Ishikawa (cell line): Measurements from ENCODE around the gene FAM171A1.

Experiments used
- CEBPB ChIP-seq: IDR thresholded peaks from 2 replicates; pipeline ENCODE4 v1.6.1; 2012
- CREB1 ChIP-seq: IDR thresholded peaks from 2 replicates; pipeline ENCODE4 v1.6.1; 2012; ENCODE audit warnings: low read depth
- EGR1 ChIP-seq: IDR thresholded peaks from 2 replicates; pipeline ENCODE4 v1.6.1; 2012
- EP300 ChIP-seq: IDR thresholded peaks from 2 replicates; pipeline ENCODE4 v1.6.1; 2012; ENCODE audit warnings: borderline replicate concordance
- FOXM1 ChIP-seq: IDR thresholded peaks from 2 replicates; pipeline ENCODE4 v1.6.1; 2012; ENCODE audit warnings: low read depth, borderline replicate concordance
- MAX ChIP-seq: IDR thresholded peaks from 2 replicates; pipeline ENCODE4 v1.6.1; 2012
- NFIC ChIP-seq: IDR thresholded peaks from 2 replicates; pipeline ENCODE4 v1.6.1; 2012
- RAD21 ChIP-seq: IDR thresholded peaks from 2 replicates; pipeline ENCODE4 v1.6.1; 2012; ENCODE audit warnings: low read depth
- REST ChIP-seq: IDR thresholded peaks from 2 replicates; pipeline ENCODE4 v1.6.1; 2012; ENCODE audit warnings: low read depth, mild to moderate bottlenecking
- TAF1 ChIP-seq: IDR thresholded peaks from 2 replicates; pipeline ENCODE4 v1.6.1; 2012; ENCODE audit warnings: low read depth, mild to moderate bottlenecking
- TCF12 ChIP-seq: IDR thresholded peaks from 2 replicates; pipeline ENCODE4 v1.6.1; 2012; ENCODE audit warnings: low read depth
- TEAD4 ChIP-seq: IDR thresholded peaks from 2 replicates; pipeline ENCODE4 v1.6.1; 2012
- USF1 ChIP-seq: IDR thresholded peaks from 2 replicates; pipeline ENCODE4 v1.6.1; 2012
- YY1 ChIP-seq: IDR thresholded peaks from 2 replicates; pipeline ENCODE4 v1.6.1; 2012; ENCODE audit warnings: low read depth
- ZBTB7A ChIP-seq: IDR thresholded peaks from 2 replicates; pipeline ENCODE4 v1.6.1; 2012; ENCODE audit warnings: low read depth

The FAM171A1 gene

GRCh38 chr10:15365692-15366091, 5.4 kb downstream of the FAM171A1 start:
- TF ChIP-seq CEBPB = no peak
- no peak for TF ChIP-seq NFIC
- TF ChIP-seq ZBTB7A = no peak
- TF ChIP-seq TCF12 = no peak
- TF ChIP-seq MAX = no peak

GRCh38 chr10:15364001-15364400, 7.1 kb downstream of the FAM171A1 start:
- TF ChIP-seq CEBPB = no peak

GRCh38 chr10:15363031-15363430, 8.1 kb downstream of the FAM171A1 start:
- TF ChIP-seq NFIC (no peak), EGR1 (no peak), MAX (no peak), CREB1 (no peak), TAF1 (no peak), EP300 (no peak), RAD21 (no peak), TCF12 (no peak), YY1 (no peak), ZBTB7A (no peak), USF1 (no peak), FOXM1 (no peak)

- no peak for TF ChIP-seq EGR1
- TF ChIP-seq TAF1 = no peak
Observed at GRCh38 chr10:15361131-15361530, 10.0 kb downstream of the FAM171A1 start.

GRCh38 chr10:15360566-15360965, 10.5 kb downstream of the FAM171A1 start:
- TF ChIP-seq TCF12 (no peak), EP300 (no peak), USF1 (no peak), RAD21 (no peak), TAF1 (no peak), REST (no peak), NFIC (no peak), FOXM1 (no peak), MAX (no peak), YY1 (no peak), ZBTB7A (no peak), TEAD4 (no peak), CREB1 (no peak), EGR1 (no peak), CEBPB (no peak)

GRCh38 chr10:15353471-15354017, 17.5 kb downstream of the FAM171A1 start:
- no peak for TF ChIP-seq EP300
- TF ChIP-seq NFIC = no peak
- no peak for TF ChIP-seq MAX
- TF ChIP-seq TAF1 = no peak
- TF ChIP-seq FOXM1 = no peak
- no peak for TF ChIP-seq REST
- no peak for TF ChIP-seq YY1
- TF ChIP-seq TCF12 = no peak
- TF ChIP-seq USF1 = no peak
- no peak for TF ChIP-seq EGR1
- TF ChIP-seq TEAD4 = no peak
- no peak for TF ChIP-seq CEBPB
- TF ChIP-seq RAD21 = no peak
- TF ChIP-seq CREB1 = no peak
- TF ChIP-seq ZBTB7A = no peak
